ENCODE data around the gene DNASE1L3.

Gene DNASE1L3

GRCh38 chr3:58237238-58237940 lies 26.6 kb upstream of the DNASE1L3 start, which contains the start of gene ABHD6:
TSS of gene ABHD6 (plus strand) at chr3:58237792. CDS start at chr3:58256587, 18,795 bp downstream.
- peak within 1 kb of the TSS; percentile 41 for H3K27ac ChIP-seq (ENCODE audit: low read depth, low read length)
- H3F3A ChIP-seq (ENCODE audit: control insufficient read depth, insufficient read depth) = 0 out of 2 replicates have a peak, but pooled peaks cover 3% of the 10 kb centered on the region
- H4K20me1 ChIP-seq (ENCODE audit: control insufficient read depth, insufficient read depth, low read depth, low read length) = no peaks in the 10 kb centered on the region
- no peak for TF ChIP-seq EZH2phosphoT487 (IDR thresholded peaks at IDR 0.05; ENCODE audit: borderline replicate concordance, low read length)
- TF ChIP-seq CTCF (IDR thresholded peaks at IDR 0.05; ENCODE audit: low read depth, low read length, poor library complexity, severe bottlenecking) = peak; percentile 46
- H3K4me3 ChIP-seq (ENCODE audit: low read length) = peak within 1 kb of the TSS; percentile 85
- peaks cover 16% of the 10 kb centered on the region for H3K79me2 ChIP-seq (ENCODE audit: control insufficient read depth, low read length)
- peak within 1 kb of the TSS; percentile 92 for H3K4me2 ChIP-seq (ENCODE audit: low read length)
- no peaks in the 10 kb centered on the region for H3K9me3 ChIP-seq (ENCODE audit: control insufficient read depth, insufficient read depth, low read length)
- H3K27me3 ChIP-seq (ENCODE audit: control insufficient read depth, low read length) = peaks cover 17% of the 10 kb centered on the region
- no peaks in the 10 kb centered on the region for H3K36me3 ChIP-seq (ENCODE audit: control insufficient read depth, low read length)
- no peaks in the 10 kb centered on the region for H3K9me2 ChIP-seq (replicated peaks; ENCODE audit: control insufficient read depth, low read length)
- H3K4me1 ChIP-seq (ENCODE audit: control insufficient read depth, low read length) = peaks cover 17% of the 10 kb centered on the region

- Histone ChIP-seq H4K20me1 (ENCODE audit: control insufficient read depth, insufficient read depth, low read depth, low read length) (no peaks in the 10 kb centered on the region), H3K36me3 (ENCODE audit: control insufficient read depth, low read length) (no peaks in the 10 kb centered on the region), H3K9me3 (ENCODE audit: control insufficient read depth, insufficient read depth, low read length) (no peaks in the 10 kb centered on the region), H3K27ac (ENCODE audit: low read depth, low read length) (no peak overlapping the region), H3K4me3 (ENCODE audit: low read length) (peak overlapping the region; percentile 85), H3K4me2 (ENCODE audit: low read length) (peak overlapping the region; percentile 92), H3K4me1 (ENCODE audit: control insufficient read depth, low read length) (peaks cover 17% of the 10 kb centered on the region), H3K79me2 (ENCODE audit: control insufficient read depth, low read length) (peaks cover 15% of the 10 kb centered on the region), H3F3A (ENCODE audit: control insufficient read depth, insufficient read depth) (0 out of 2 replicates have a peak, but pooled peaks cover 3% of the 10 kb centered on the region), H3K27me3 (ENCODE audit: control insufficient read depth, low read length) (peaks cover 20% of the 10 kb centered on the region), H3K9me2 (replicated peaks; ENCODE audit: control insufficient read depth, low read length) (no peaks in the 10 kb centered on the region)
- TF ChIP-seq EZH2phosphoT487 (IDR thresholded peaks at IDR 0.05; ENCODE audit: borderline replicate concordance, low read length) (no peak), CTCF (IDR thresholded peaks at IDR 0.05; ENCODE audit: low read depth, low read length, poor library complexity, severe bottlenecking) (no peak)
Observed at GRCh38 chr3:58236527-58237237, 25.9 kb upstream of the DNASE1L3 start.

GRCh38 chr3:58235970-58236369 lies 25.2 kb upstream of the DNASE1L3 start:
- H3K4me2 ChIP-seq (ENCODE audit: low read length) = no peak overlapping the region

More at GRCh38 chr3:58235970-58236369, 25.2 kb upstream of the DNASE1L3 start:
- Histone ChIP-seq H3K9me3 (ENCODE audit: control insufficient read depth, insufficient read depth, low read length) (no peaks in the 10 kb centered on the region), H3K4me1 (ENCODE audit: control insufficient read depth, low read length) (peaks cover 17% of the 10 kb centered on the region), H3K79me2 (ENCODE audit: control insufficient read depth, low read length) (peaks cover 9% of the 10 kb centered on the region), H3K4me3 (ENCODE audit: low read length) (no peak overlapping the region), H3K9me2 (replicated peaks; ENCODE audit: control insufficient read depth, low read length) (no peaks in the 10 kb centered on the region), H3F3A (ENCODE audit: control insufficient read depth, insufficient read depth) (0 out of 2 replicates have a peak, but pooled peaks cover 3% of the 10 kb centered on the region), H4K20me1 (ENCODE audit: control insufficient read depth, insufficient read depth, low read depth, low read length) (no peaks in the 10 kb centered on the region), H3K27me3 (ENCODE audit: control insufficient read depth, low read length) (peaks cover 25% of the 10 kb centered on the region), H3K27ac (ENCODE audit: low read depth, low read length) (no peak overlapping the region), H3K36me3 (ENCODE audit: control insufficient read depth, low read length) (no peaks in the 10 kb centered on the region)
- TF ChIP-seq EZH2phosphoT487 (IDR thresholded peaks at IDR 0.05; ENCODE audit: borderline replicate concordance, low read length) (no peak), CTCF (IDR thresholded peaks at IDR 0.05; ENCODE audit: low read depth, low read length, poor library complexity, severe bottlenecking) (no peak)
